Measurements from ENCODE around the gene FAM151B.

DNA sequence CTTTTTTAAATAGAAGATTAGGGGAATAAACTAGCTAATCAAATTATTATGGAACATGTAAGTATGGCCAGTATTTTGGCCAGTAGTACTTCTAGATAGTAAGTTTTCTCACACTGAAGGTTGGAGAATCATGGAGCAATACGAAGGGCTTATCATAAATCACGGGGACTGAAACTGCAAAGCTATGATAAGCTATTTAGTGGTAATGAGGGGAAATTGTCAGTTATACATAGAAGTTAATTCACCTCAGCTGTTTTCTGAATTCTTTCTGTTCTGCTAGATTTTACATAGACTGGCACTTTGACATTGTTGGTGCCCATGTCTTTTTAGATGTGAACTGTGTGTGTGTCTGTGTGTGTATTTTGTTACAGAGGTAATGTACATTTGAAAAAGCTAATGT lies 34.5 kb upstream of the FAM151B start:
- no peak for TF ChIP-seq NFYB (IDR thresholded peaks at IDR 0.05; ENCODE audit: insufficient read depth, low read depth, low read length)
- TF ChIP-seq, protein P1, sequence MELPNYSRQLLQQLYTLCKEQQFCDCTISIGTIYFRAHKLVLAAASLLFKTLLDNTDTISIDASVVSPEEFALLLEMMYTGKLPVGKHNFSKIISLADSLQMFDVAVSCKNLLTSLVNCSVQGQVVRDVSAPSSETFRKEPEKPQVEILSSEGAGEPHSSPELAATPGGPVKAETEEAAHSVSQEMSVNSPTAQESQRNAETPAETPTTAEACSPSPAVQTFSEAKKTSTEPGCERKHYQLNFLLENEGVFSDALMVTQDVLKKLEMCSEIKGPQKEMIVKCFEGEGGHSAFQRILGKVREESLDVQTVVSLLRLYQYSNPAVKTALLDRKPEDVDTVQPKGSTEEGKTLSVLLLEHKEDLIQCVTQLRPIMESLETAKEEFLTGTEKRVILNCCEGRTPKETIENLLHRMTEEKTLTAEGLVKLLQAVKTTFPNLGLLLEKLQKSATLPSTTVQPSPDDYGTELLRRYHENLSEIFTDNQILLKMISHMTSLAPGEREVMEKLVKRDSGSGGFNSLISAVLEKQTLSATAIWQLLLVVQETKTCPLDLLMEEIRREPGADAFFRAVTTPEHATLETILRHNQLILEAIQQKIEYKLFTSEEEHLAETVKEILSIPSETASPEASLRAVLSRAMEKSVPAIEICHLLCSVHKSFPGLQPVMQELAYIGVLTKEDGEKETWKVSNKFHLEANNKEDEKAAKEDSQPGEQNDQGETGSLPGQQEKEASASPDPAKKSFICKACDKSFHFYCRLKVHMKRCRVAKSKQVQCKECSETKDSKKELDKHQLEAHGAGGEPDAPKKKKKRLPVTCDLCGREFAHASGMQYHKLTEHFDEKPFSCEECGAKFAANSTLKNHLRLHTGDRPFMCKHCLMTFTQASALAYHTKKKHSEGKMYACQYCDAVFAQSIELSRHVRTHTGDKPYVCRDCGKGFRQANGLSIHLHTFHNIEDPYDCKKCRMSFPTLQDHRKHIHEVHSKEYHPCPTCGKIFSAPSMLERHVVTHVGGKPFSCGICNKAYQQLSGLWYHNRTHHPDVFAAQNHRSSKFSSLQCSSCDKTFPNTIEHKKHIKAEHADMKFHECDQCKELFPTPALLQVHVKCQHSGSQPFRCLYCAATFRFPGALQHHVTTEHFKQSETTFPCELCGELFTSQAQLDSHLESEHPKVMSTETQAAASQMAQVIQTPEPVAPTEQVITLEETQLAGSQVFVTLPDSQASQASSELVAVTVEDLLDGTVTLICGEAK (IDR thresholded peaks at IDR 0.05; ENCODE audit: borderline replicate concordance) = no peak

Measured in GM12878 (cell line).